ENCODE measurements around the gene OR52I2. TPM values are rescaled to one million over a fixed set of nuclear protein-coding genes. Genes with fewer than 3 reads are reported as not detected.

The OR52I2 gene
- total RNA-seq, 1 donor: not detected

DNA sequence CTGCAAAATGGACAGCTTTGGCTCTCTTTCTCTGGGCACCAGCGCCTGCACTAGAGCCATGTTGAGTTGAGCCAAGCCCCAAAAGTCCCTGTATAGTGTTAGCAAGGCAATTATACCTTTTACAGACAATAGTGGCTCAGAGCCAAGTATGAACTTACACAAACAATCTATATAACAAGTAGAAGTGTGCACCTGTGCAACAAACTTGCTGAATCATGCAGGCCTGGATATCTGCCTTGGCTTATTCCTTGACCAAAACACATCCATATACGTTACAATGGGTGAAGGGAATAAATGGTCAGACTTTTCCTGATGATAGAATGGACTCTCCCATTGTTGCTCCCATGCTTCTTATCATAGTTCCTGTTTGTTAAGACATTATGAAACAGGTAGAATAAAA is 3.8 kb upstream of the OR52I2 start:
- no peak overlapping the region for H3K4me3 ChIP-seq (ENCODE audit: low read depth, low read length)
- DNase-seq (ENCODE audit: low read depth): no peak
- TF ChIP-seq, protein P1, sequence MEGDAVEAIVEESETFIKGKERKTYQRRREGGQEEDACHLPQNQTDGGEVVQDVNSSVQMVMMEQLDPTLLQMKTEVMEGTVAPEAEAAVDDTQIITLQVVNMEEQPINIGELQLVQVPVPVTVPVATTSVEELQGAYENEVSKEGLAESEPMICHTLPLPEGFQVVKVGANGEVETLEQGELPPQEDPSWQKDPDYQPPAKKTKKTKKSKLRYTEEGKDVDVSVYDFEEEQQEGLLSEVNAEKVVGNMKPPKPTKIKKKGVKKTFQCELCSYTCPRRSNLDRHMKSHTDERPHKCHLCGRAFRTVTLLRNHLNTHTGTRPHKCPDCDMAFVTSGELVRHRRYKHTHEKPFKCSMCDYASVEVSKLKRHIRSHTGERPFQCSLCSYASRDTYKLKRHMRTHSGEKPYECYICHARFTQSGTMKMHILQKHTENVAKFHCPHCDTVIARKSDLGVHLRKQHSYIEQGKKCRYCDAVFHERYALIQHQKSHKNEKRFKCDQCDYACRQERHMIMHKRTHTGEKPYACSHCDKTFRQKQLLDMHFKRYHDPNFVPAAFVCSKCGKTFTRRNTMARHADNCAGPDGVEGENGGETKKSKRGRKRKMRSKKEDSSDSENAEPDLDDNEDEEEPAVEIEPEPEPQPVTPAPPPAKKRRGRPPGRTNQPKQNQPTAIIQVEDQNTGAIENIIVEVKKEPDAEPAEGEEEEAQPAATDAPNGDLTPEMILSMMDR (IDR thresholded peaks at IDR 0.05; ENCODE audit: insufficient read depth, low read depth, low read length): no peak

GRCh38 chr11:4578624-4579023 is 2.9 kb upstream of the OR52I2 start:
- DNase-seq (ENCODE audit: low read depth): no peak

DNA sequence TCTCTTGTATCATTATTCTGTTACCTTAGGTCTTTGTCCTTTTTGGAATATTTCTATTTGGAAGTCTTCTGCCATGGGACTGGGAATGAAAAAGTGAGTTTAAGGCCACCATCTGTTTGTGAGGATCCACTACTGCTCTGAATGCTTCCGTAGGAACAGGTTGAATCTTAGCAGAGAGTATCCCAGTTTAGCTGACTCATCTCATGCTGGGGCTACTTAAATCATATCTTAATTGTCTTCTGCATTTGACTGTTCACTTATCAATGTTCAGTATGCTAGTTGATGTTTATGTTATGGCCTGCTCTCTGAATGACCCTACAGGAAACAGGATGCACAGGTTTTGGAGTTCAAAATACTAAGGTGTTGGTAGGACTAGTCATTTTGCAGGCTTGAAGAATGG is 1.4 kb upstream of the OR52I2 start:
- TF ChIP-seq, protein P1 (IDR thresholded peaks at IDR 0.05; ENCODE audit: insufficient read depth, low read depth, low read length): no peak
- DNase-seq (ENCODE audit: low read depth): no peak
- no peak overlapping the region for H3K4me3 ChIP-seq (ENCODE audit: low read depth, low read length)

More at GRCh38 chr11:4578624-4579023, 2.9 kb upstream of the OR52I2 start:
- TF ChIP-seq, protein P1 (IDR thresholded peaks at IDR 0.05; ENCODE audit: insufficient read depth, low read depth, low read length): no peak
- H3K4me3 ChIP-seq (ENCODE audit: low read depth, low read length): no peak overlapping the region

- TF ChIP-seq, protein P1 (IDR thresholded peaks at IDR 0.05; ENCODE audit: insufficient read depth, low read depth, low read length): no peak
- DNase-seq (ENCODE audit: low read depth): no peak
These were observed 7.5 kb downstream of the OR52I2 start for GRCh38 chr11:4589017-4589416.

GRCh38 chr11:4593739-4594138 is 12.2 kb downstream of the OR52I2 start, which contains the start of gene OR52I1:
Gene OR52I1 (plus strand): TSS chr11:4594039. CDS start chr11:4594039, 0 bp downstream.
- TF ChIP-seq, protein P1 (IDR thresholded peaks at IDR 0.05; ENCODE audit: insufficient read depth, low read depth, low read length): no peak
- no peak within 1 kb of the TSS for H3K4me3 ChIP-seq (ENCODE audit: low read depth, low read length)
- DNase-seq (ENCODE audit: low read depth): no peak

More at GRCh38 chr11:4589017-4589416, 7.5 kb downstream of the OR52I2 start:
- no peak overlapping the region for H3K4me3 ChIP-seq (ENCODE audit: low read depth, low read length)

GRCh38 chr11:4605057-4605456 is 23.5 kb downstream of the OR52I2 start:
- H3K4me3 ChIP-seq (ENCODE audit: low read depth, low read length): no peak overlapping the region
- DNase-seq (ENCODE audit: low read depth): no peak
- TF ChIP-seq, protein P1 (IDR thresholded peaks at IDR 0.05; ENCODE audit: insufficient read depth, low read depth, low read length): no peak
